Measurements from ENCODE around the gene ADAMTSL1.

DNA sequence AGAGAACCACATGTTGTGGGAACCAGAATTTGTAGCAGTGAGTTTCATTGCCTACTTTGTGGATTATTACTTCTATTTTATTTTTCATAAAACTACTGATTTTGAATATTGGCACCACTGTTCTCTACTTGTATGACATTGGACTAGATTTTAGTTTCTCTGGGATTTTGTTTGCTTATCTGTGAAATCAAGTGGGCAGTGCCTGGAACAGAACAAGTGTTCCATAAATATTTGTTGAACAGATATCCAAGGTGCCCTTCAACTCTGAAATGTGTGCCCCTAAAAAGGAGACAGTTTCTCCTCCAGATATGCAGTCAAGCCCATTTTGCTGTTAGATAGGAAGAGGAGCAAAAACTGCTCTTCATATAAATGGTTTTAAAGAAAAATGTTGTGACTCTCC is 42.6 kb downstream of the ADAMTSL1 start:
- TF ChIP-seq, protein P1, sequence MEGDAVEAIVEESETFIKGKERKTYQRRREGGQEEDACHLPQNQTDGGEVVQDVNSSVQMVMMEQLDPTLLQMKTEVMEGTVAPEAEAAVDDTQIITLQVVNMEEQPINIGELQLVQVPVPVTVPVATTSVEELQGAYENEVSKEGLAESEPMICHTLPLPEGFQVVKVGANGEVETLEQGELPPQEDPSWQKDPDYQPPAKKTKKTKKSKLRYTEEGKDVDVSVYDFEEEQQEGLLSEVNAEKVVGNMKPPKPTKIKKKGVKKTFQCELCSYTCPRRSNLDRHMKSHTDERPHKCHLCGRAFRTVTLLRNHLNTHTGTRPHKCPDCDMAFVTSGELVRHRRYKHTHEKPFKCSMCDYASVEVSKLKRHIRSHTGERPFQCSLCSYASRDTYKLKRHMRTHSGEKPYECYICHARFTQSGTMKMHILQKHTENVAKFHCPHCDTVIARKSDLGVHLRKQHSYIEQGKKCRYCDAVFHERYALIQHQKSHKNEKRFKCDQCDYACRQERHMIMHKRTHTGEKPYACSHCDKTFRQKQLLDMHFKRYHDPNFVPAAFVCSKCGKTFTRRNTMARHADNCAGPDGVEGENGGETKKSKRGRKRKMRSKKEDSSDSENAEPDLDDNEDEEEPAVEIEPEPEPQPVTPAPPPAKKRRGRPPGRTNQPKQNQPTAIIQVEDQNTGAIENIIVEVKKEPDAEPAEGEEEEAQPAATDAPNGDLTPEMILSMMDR (IDR thresholded peaks at IDR 0.05; ENCODE audit: low read depth, low read length, missing input control) = no peak
- TF ChIP-seq MAX (IDR thresholded peaks at IDR 0.05) = no peak
- TF ChIP-seq RXRA (IDR thresholded peaks at IDR 0.05) = peak in 1 of 2 donors; percentile 21
- TF ChIP-seq GABPA (IDR thresholded peaks at IDR 0.05 in 1 of 2, conservative IDR thresholded peaks at IDR 0.05 in 1 of 2) = no peak
- TF ChIP-seq NR2F2 (IDR thresholded peaks at IDR 0.05) = no peak
- TF ChIP-seq RAD21 (IDR thresholded peaks at IDR 0.05) = no peak
- no peak for TF ChIP-seq ZBTB33 (IDR thresholded peaks at IDR 0.05)
- TF ChIP-seq SP1 (IDR thresholded peaks at IDR 0.05) = no peak
- TF ChIP-seq TAF1 (conservative IDR thresholded peaks at IDR 0.05) = no peak
- TF ChIP-seq JUND (IDR thresholded peaks at IDR 0.05) = no peak
